ENCODE data around the gene RO60. TPM values are rescaled to one million over a fixed set of nuclear protein-coding genes. Genes with fewer than 3 reads are reported as not detected.

The RO60 gene
- total RNA-seq, 2 donors from 2014 or later: 79.4 to 92.0 TPM

GRCh38 chr1:193065954-193066353 lies 6.5 kb downstream of the RO60 start:
- peaks cover 9% of the 10 kb centered on the region for H3K36me3 ChIP-seq (ENCODE audit: control insufficient read depth, insufficient read depth, low read length)
- Mint-ChIP-seq H3K27me3 (ENCODE audit: insufficient read depth) (peaks cover 7% of the 10 kb centered on the region), H3K27ac (no peak overlapping the region), H3K4me1 (peaks cover 11% of the 10 kb centered on the region), H3K4me3 (no peak overlapping the region), H3K36me3 (ENCODE audit: low read depth) (no peaks in the 10 kb centered on the region), H3K9me3 (no peaks in the 10 kb centered on the region)
- H3K9ac ChIP-seq (ENCODE audit: extremely low read depth, low read length, poor library complexity, severe bottlenecking): no peak overlapping the region
- no peak for DNase-seq
- no peak overlapping the region for H3K27ac ChIP-seq (ENCODE audit: low read depth, low read length)
- peaks cover 44% of the 10 kb centered on the region for H3K27me3 ChIP-seq (ENCODE audit: control insufficient read depth, insufficient read depth, low read length, poor library complexity, severe bottlenecking)
- H3K9me3 ChIP-seq (ENCODE audit: control insufficient read depth, low read length): peaks cover 7% of the 10 kb centered on the region
- H3K4me1 ChIP-seq (ENCODE audit: control insufficient read depth, insufficient read depth, low read length): peaks cover 12% of the 10 kb centered on the region
- TF ChIP-seq, protein P1, sequence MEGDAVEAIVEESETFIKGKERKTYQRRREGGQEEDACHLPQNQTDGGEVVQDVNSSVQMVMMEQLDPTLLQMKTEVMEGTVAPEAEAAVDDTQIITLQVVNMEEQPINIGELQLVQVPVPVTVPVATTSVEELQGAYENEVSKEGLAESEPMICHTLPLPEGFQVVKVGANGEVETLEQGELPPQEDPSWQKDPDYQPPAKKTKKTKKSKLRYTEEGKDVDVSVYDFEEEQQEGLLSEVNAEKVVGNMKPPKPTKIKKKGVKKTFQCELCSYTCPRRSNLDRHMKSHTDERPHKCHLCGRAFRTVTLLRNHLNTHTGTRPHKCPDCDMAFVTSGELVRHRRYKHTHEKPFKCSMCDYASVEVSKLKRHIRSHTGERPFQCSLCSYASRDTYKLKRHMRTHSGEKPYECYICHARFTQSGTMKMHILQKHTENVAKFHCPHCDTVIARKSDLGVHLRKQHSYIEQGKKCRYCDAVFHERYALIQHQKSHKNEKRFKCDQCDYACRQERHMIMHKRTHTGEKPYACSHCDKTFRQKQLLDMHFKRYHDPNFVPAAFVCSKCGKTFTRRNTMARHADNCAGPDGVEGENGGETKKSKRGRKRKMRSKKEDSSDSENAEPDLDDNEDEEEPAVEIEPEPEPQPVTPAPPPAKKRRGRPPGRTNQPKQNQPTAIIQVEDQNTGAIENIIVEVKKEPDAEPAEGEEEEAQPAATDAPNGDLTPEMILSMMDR (conservative IDR thresholded peaks at IDR 0.05): no peak
- no peak overlapping the region for H3K4me3 ChIP-seq (ENCODE audit: low read length)

DNA sequence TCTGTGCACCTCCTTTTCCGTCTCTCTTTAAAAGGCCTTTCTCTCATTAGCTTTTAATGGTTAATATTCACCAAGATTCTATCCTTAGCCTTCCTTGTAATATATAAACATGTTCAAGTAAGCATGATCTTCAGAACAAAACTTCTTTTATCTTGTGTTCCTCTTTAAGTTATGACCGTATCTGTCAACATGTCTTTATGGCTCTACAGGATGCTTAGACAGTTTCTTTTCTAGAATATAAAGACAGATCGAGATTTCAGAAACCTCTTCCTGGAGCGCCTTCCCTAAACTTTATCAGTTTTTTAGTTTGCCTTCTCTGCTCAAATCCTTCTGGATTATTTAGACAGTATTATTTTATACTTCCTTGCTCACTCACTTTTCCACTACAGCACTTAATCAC lies 7.2 kb downstream of the RO60 start:
- H3K9me3 ChIP-seq (ENCODE audit: control insufficient read depth, low read length): peaks cover 7% of the 10 kb centered on the region
- H3K36me3 Mint-ChIP-seq (ENCODE audit: low read depth): no peaks in the 10 kb centered on the region
- peaks cover 7% of the 10 kb centered on the region for H3K27me3 Mint-ChIP-seq (ENCODE audit: insufficient read depth)
- H3K27ac ChIP-seq (ENCODE audit: low read depth, low read length): no peak overlapping the region
- TF ChIP-seq, protein P1 (conservative IDR thresholded peaks at IDR 0.05): no peak
- no peak overlapping the region for H3K4me3 ChIP-seq (ENCODE audit: low read length)
- H3K9me3 Mint-ChIP-seq: no peaks in the 10 kb centered on the region
- peaks cover 16% of the 10 kb centered on the region for H3K4me1 ChIP-seq (ENCODE audit: control insufficient read depth, insufficient read depth, low read length)
- 93 to 100% methylated on average over 4 of the region's 4 CpGs for WGBS, 2 experiments (ENCODE audit: insufficient coverage in 1 of 2, insufficient read length in 1 of 2)
- peaks cover 44% of the 10 kb centered on the region for H3K27me3 ChIP-seq (ENCODE audit: control insufficient read depth, insufficient read depth, low read length, poor library complexity, severe bottlenecking)
- H3K4me1 Mint-ChIP-seq: peaks cover 9% of the 10 kb centered on the region
- no peak for DNase-seq
- H3K36me3 ChIP-seq (ENCODE audit: control insufficient read depth, insufficient read depth, low read length): peaks cover 9% of the 10 kb centered on the region
- no peak overlapping the region for H3K27ac Mint-ChIP-seq
- H3K9ac ChIP-seq (ENCODE audit: extremely low read depth, low read length, poor library complexity, severe bottlenecking): no peak overlapping the region
- H3K4me3 Mint-ChIP-seq: no peak overlapping the region

- Mint-ChIP-seq H3K36me3 (ENCODE audit: low read depth) (peaks cover 6% of the 10 kb centered on the region), H3K4me1 (peaks cover 9% of the 10 kb centered on the region), H3K27ac (peak overlapping the region; percentile 4), H3K27me3 (ENCODE audit: insufficient read depth) (peaks cover 7% of the 10 kb centered on the region), H3K9me3 (no peaks in the 10 kb centered on the region), H3K4me3 (no peak overlapping the region)
- DNase-seq: no peak
- H3K4me3 ChIP-seq (ENCODE audit: low read length): no peak overlapping the region
- no peak overlapping the region for H3K9ac ChIP-seq (ENCODE audit: extremely low read depth, low read length, poor library complexity, severe bottlenecking)
- TF ChIP-seq, protein P1 (conservative IDR thresholded peaks at IDR 0.05): no peak
- no peak overlapping the region for H3K27ac ChIP-seq (ENCODE audit: low read depth, low read length)
- H3K9me3 ChIP-seq (ENCODE audit: control insufficient read depth, low read length): peaks cover under 1% of the 10 kb centered on the region
- peaks cover 38% of the 10 kb centered on the region for H3K27me3 ChIP-seq (ENCODE audit: control insufficient read depth, insufficient read depth, low read length, poor library complexity, severe bottlenecking)
- peaks cover 12% of the 10 kb centered on the region for H3K36me3 ChIP-seq (ENCODE audit: control insufficient read depth, insufficient read depth, low read length)
- peaks cover 16% of the 10 kb centered on the region for H3K4me1 ChIP-seq (ENCODE audit: control insufficient read depth, insufficient read depth, low read length)
These were observed 8.6 kb downstream of the RO60 start for GRCh38 chr1:193068013-193068412.
